Ascending aorta (tissue), 2 donors: ENCODE results near the gene SOCS4. TPM values are rescaled to one million over a fixed set of nuclear protein-coding genes. Genes with fewer than 3 reads are reported as not detected.

Source experiments
- DNase-seq, 2 donors: peaks; one replicate each; pipeline ENCODE4 v3.0.0-alpha.2; 2019; ENCODE audit warnings: low spot score in 2 of 2
- H3K27ac ChIP-seq, 2 donors: fragments of 200-600 bp; sonication (generic); one replicate each; pipeline ENCODE4 v1.5.1; 2016 to 2017; ENCODE audit warnings: mild to moderate bottlenecking in 1 of 2
- H3K27me3 ChIP-seq: fragments of 200-600 bp; sonication (generic); one replicate; pipeline ENCODE4 v1.5.1; 2017
- H3K36me3 ChIP-seq, 2 donors: fragments of 200-600 bp; sonication (generic); one replicate each; pipeline ENCODE4 v1.5.1; 2016
- H3K4me1 ChIP-seq, 2 donors: fragments of 200-600 bp; sonication (generic); one replicate each; pipeline ENCODE4 v1.5.1; 2016 to 2017; ENCODE audit warnings: mild to moderate bottlenecking in 1 of 2
- H3K4me3 ChIP-seq, 2 donors: fragments of 200-600 bp; sonication (generic); one replicate each; pipeline ENCODE4 v1.5.1; 2016 to 2017; ENCODE audit warnings: mild to moderate bottlenecking in 1 of 2
- H3K9me3 ChIP-seq, 2 donors: fragments of 200-600 bp; sonication (generic); one replicate each; pipeline ENCODE4 v1.5.1; 2016
- intact Hi-C: fragments of 100-400 bp; cut with DNase I; formaldehyde crosslinking; loops from one replicate; pipeline ENCODE4 v1.15.1; 2023
- total RNA-seq: library from RNA; depleted of rRNA; stranded (reverse); fragments of >200 nt; gene quantifications from one replicate; pipeline ENCODE4 v1.1.0, GENCODE V29; 2016
- TF ChIP-seq, protein P1 (sequence below), 3 experiments: fragments of 200-600 bp in 2 of 3; fragments of 450-650 bp in 1 of 3; sonication (generic) in 2 of 3; IDR thresholded peaks; one replicate each; pipeline ENCODE4 v1.5.1; 2016 to 2019; ENCODE audit warnings: antibody characterized with exemption in 3 of 3, mild to moderate bottlenecking in 1 of 3, moderate library complexity in 1 of 3

The SOCS4 gene
- total RNA-seq, 1 donor from 2014 or later: 12.9 TPM

DNA sequence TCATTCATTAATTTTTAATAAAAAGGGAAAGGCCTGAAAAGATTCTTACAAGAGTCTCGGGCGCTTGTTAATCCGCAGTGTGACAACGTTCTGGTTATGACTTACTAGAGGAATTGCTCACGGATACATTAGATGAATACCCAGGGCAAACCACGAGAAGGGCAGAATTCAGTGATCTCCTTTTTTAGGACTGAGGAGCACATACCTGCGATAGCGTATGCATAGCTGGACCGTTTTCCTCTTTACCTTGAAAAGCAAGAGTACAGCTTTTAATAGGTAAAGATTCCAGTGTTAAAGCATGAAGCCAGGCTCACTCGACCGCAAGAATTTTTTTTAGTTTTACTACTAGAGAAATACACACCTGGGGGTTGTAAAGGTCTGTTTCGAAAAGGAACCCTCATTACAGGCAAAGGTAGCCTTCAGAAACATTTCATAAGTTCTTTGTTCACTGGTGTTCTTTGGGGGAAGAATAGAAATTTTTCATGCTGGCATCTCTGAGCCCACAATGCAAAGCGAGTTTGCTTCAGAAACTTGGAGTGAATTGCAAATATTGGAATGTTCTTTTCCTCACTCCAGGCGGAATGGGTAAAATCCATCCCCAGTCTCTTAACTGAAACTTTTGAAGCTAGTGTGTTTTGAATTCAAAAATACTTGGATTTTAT, 25.4 kb downstream of the SOCS4 start:
- no peaks in the 10 kb centered on the region for H3K9me3 ChIP-seq
- DNase-seq: no peak
- H3K36me3 ChIP-seq: no peaks in the 10 kb centered on the region
- peak overlapping the region; percentile 88 to 94 for H3K4me3 ChIP-seq
- H3K27me3 ChIP-seq: no peaks in the 10 kb centered on the region
- intact Hi-C loops: loop anchor here (5.0 to 10.0 kb wide), 3 partner anchors 50 to 1290 kb away; partner anchors contain the start of gene FBXO34
- peak overlapping the region; percentile 99 to 100 for H3K27ac ChIP-seq
- TF ChIP-seq, protein P1, sequence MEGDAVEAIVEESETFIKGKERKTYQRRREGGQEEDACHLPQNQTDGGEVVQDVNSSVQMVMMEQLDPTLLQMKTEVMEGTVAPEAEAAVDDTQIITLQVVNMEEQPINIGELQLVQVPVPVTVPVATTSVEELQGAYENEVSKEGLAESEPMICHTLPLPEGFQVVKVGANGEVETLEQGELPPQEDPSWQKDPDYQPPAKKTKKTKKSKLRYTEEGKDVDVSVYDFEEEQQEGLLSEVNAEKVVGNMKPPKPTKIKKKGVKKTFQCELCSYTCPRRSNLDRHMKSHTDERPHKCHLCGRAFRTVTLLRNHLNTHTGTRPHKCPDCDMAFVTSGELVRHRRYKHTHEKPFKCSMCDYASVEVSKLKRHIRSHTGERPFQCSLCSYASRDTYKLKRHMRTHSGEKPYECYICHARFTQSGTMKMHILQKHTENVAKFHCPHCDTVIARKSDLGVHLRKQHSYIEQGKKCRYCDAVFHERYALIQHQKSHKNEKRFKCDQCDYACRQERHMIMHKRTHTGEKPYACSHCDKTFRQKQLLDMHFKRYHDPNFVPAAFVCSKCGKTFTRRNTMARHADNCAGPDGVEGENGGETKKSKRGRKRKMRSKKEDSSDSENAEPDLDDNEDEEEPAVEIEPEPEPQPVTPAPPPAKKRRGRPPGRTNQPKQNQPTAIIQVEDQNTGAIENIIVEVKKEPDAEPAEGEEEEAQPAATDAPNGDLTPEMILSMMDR (IDR thresholded peaks at IDR 0.05): no peak
- peaks cover 6 to 20% of the 10 kb centered on the region in 2 donors for H3K4me1 ChIP-seq

DNA sequence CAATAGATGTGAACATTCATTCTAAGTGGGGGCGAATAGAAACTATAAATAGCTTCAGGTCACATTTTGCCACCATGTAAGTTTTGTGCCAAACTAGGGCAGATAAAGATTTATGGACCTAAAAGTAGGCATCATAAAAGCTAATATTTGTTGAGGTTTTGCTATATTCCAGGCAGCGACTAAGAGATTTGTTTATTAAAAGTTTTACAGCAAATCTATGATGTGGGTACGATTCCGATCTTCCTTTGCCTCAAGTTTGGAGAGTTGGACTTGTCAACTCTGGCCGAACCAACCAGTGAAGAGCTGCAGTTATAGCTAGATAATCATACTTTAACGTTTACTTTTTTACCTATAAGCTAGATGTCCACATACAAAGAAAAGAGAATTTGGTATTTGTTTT, 26.0 kb downstream of the SOCS4 start:
- H3K9me3 ChIP-seq: no peaks in the 10 kb centered on the region
- peak overlapping the region; percentile 99 to 100 for H3K27ac ChIP-seq
- no peak for DNase-seq
- intact Hi-C loops: loop anchor here (5.0 to 10.0 kb wide), 3 partner anchors 49 to 1289 kb away; partner anchors contain the start of gene FBXO34
- TF ChIP-seq, protein P1 (IDR thresholded peaks at IDR 0.05): no peak
- H3K36me3 ChIP-seq: no peaks in the 10 kb centered on the region
- peaks cover 6 to 20% of the 10 kb centered on the region in 2 donors for H3K4me1 ChIP-seq
- no peaks in the 10 kb centered on the region for H3K27me3 ChIP-seq
- H3K4me3 ChIP-seq: peak overlapping the region; percentile 88 to 94

DNA sequence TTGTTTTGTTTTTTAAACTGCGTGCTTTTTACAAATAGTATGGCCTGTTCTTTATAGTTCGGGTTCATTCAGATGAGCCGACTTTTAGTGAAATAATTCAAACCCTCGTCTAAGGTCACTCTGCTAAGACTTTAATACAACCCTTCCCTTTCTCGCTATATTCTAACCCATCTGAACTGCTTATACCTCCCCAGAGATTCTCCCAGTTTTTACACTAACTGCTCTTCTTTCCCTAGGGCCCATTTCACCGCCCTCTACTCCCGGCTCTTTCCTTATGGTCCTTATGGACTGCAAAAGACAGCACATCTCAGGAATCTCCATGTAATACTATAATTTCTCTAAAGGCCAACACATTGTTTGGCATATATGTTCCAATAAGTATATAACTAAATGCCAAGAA, 26.5 kb downstream of the SOCS4 start:
- Histone ChIP-seq H3K4me3 (peak overlapping the region in 1 of 2 donors; percentile 88), H3K36me3 (peaks cover 0 to 4% of the 10 kb centered on the region in 2 donors), H3K4me1 (peaks cover 6 to 20% of the 10 kb centered on the region in 2 donors), H3K9me3 (no peaks in the 10 kb centered on the region), H3K27ac (peak overlapping the region in 1 of 2 donors; percentile 99), H3K27me3 (no peaks in the 10 kb centered on the region)
- intact Hi-C loops: loop anchor here (5.0 to 10.0 kb wide), 3 partner anchors 49 to 1289 kb away; partner anchors contain the start of gene FBXO34
- no peak for DNase-seq
- TF ChIP-seq, protein P1 (IDR thresholded peaks at IDR 0.05): no peak

DNA sequence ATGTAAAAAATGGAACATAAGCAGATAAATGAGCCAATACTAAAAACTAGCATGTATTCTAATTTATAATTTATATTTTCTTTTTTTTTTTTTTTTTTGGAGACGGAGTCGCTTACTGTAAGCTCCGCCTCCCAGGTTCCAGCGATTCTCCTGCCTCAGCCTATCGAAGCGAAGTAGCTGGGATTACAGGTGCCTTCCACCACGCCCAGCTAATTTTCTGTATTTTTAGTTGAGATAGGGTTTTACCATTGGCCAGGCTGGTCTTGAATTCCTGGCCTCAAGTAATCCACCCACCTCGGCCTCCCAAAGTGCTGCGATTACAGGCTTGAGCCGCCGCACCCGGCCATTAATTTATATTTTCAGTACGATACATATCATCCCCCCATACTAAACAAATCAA, 27.1 kb downstream of the SOCS4 start:
- Histone ChIP-seq H3K27ac (no peak overlapping the region), H3K27me3 (no peaks in the 10 kb centered on the region), H3K4me3 (no peak overlapping the region), H3K9me3 (no peaks in the 10 kb centered on the region), H3K36me3 (peaks cover 0 to 8% of the 10 kb centered on the region in 2 donors), H3K4me1 (peaks cover 6 to 20% of the 10 kb centered on the region in 2 donors)
- intact Hi-C loops: loop anchor here (5.0 to 10.0 kb wide), 3 partner anchors 48 to 1288 kb away; partner anchors contain the start of gene FBXO34
- TF ChIP-seq, protein P1 (IDR thresholded peaks at IDR 0.05): no peak
- DNase-seq: no peak

DNA sequence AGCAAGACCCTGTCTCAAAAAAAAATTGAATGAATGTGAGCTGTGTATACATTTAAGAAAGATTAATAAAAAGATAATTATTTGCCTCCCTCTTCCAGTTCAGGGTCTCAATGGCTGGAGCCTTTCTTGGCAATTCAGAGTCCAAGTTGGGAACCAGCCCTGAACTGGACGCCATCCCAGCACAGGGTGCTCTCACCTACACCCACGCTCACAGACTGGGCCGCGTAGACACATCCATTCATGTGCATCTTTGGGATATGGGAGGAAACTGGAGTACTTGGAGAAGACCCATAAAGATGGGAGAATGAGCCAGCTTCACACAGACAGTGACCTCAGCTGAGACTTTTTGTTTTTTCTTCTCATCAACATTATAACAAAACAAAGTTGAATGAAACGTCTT, 30.9 kb downstream of the SOCS4 start:
- Histone ChIP-seq H3K27ac (no peak overlapping the region), H3K36me3 (peaks cover 7 to 18% of the 10 kb centered on the region in 2 donors), H3K27me3 (no peaks in the 10 kb centered on the region), H3K9me3 (no peaks in the 10 kb centered on the region), H3K4me1 (peaks cover 9 to 24% of the 10 kb centered on the region in 2 donors), H3K4me3 (no peak overlapping the region)
- TF ChIP-seq, protein P1 (IDR thresholded peaks at IDR 0.05): no peak
- intact Hi-C loops: loop anchor here (10.0 kb wide), 1 partner anchor 217 kb away; the partner anchor contains the start of gene FBXO34
- DNase-seq: no peak
